HUES64 (cell line): ENCODE data around the gene GIGYF1. TPM values are rescaled to one million over a fixed set of nuclear protein-coding genes. Genes with fewer than 3 reads are reported as not detected.
"Not testable (repeated sequence)": the region's sequence is repeated elsewhere in the genome, so short reads cannot be mapped to it uniquely, and the experiment has no call there.

Experiments used
- H3K27ac ChIP-seq: 2 replicates; pipeline ENCODE4 v1.7.0; 2013; ENCODE audit warnings: low read depth, low read length, inconsistent platforms
- H3K27me3 ChIP-seq: 2 replicates; pipeline ENCODE4 v1.6.1; 2013; ENCODE audit warnings: mild to moderate bottlenecking, low read length; ENCODE audit not compliant: insufficient read depth
- H3K36me3 ChIP-seq: 2 replicates; pipeline ENCODE4 v1.6.1; 2013; ENCODE audit warnings: mild to moderate bottlenecking, low read length; ENCODE audit not compliant: insufficient read depth
- H3K4me1 ChIP-seq: 2 replicates; pipeline ENCODE4 v1.6.1; 2013; ENCODE audit warnings: mild to moderate bottlenecking, low read length, moderate library complexity; ENCODE audit not compliant: insufficient read depth
- H3K4me3 ChIP-seq: 2 replicates; pipeline ENCODE4 v1.5.1; 2013; ENCODE audit warnings: mild to moderate bottlenecking, low read length, moderate library complexity
- H3K9ac ChIP-seq: 2 replicates; pipeline ENCODE4 v1.6.1; 2013; ENCODE audit warnings: mild to moderate bottlenecking, low read depth, low read length
- H3K9me3 ChIP-seq: 2 replicates; pipeline ENCODE4 v1.6.1; 2013; ENCODE audit warnings: low read depth, low read length; ENCODE audit not compliant: insufficient read depth
- WGBS: fragments of 150-250, 120-280 bp; methylation state at CpG from one replicate; pipeline ENCODE4 v1.1.7; 2013; ENCODE audit warnings: missing lambda C conversion rate; 5-methylcytosine and 5-hydroxymethylcytosine counted together
- polyA plus RNA-seq, 2 experiments: library from polyadenylated mRNA; stranded (reverse); fragments of 50-300 nt; gene quantifications; one replicate each; pipeline ENCODE4 v1.2.3, GENCODE V29; 2013

Gene GIGYF1, protein sequence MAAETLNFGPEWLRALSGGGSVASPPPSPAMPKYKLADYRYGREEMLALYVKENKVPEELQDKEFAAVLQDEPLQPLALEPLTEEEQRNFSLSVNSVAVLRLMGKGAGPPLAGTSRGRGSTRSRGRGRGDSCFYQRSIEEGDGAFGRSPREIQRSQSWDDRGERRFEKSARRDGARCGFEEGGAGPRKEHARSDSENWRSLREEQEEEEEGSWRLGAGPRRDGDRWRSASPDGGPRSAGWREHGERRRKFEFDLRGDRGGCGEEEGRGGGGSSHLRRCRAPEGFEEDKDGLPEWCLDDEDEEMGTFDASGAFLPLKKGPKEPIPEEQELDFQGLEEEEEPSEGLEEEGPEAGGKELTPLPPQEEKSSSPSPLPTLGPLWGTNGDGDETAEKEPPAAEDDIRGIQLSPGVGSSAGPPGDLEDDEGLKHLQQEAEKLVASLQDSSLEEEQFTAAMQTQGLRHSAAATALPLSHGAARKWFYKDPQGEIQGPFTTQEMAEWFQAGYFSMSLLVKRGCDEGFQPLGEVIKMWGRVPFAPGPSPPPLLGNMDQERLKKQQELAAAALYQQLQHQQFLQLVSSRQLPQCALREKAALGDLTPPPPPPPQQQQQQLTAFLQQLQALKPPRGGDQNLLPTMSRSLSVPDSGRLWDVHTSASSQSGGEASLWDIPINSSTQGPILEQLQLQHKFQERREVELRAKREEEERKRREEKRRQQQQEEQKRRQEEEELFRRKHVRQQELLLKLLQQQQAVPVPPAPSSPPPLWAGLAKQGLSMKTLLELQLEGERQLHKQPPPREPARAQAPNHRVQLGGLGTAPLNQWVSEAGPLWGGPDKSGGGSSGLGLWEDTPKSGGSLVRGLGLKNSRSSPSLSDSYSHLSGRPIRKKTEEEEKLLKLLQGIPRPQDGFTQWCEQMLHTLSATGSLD (N-terminal part only)
- 48.3 TPM for polyA plus RNA-seq (2013, experiment 1 of 2)
- polyA plus RNA-seq (2013, experiment 2 of 2): 40.5 TPM

DNA sequence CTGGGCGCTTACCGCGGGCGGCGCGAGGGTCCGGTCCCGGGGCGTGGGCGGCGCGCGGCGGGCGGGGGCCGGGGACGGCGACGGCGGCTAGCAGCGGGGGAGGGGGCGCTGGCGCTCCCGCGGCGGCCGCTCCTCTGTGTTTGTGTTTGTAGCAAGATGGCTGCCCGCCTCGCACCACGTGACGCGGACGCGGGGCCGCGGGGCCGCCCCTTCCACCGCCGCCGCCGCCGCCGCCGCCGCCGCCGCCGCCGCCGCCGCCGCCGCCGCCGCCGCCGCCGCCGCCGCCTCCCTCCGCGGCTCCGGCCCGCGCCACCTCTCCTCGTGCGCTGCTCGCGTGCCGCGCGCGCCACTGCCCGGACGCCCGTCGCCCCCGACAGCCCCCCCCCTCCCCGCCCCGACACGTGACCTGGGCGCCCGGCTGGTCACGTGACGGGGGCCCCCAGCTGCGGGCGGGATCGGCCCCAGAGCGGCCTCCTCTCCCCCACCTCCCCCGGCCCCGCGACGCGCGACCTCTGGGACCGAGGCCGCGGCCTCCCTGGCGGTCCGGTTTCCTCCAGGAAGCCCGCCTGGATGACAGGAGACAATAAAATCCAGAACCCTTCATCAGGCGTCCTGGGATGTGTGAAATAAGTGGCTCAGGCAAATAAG lies at the start of gene GIGYF1:
TSS of gene GIGYF1 (minus strand) at position 153 of the 648 bp plus-strand sequence. CDS start 6,012 bp downstream, outside the sequence.
- peaks cover 16% of the 10 kb centered on the region for H3K36me3 ChIP-seq
- peak within 1 kb of the TSS; percentile 90 for H3K9ac ChIP-seq
- peak within 1 kb of the TSS; percentile 94 for H3K4me3 ChIP-seq
- peak within 1 kb of the TSS; percentile 96 for H3K27ac ChIP-seq
- H3K4me1 ChIP-seq: peaks cover 19% of the 10 kb centered on the region
- H3K9me3 ChIP-seq: no peaks in the 10 kb centered on the region
- WGBS: under 1% methylated on average over 70 of the region's 102 CpGs
- H3K27me3 ChIP-seq: no peaks in the 10 kb centered on the region

DNA sequence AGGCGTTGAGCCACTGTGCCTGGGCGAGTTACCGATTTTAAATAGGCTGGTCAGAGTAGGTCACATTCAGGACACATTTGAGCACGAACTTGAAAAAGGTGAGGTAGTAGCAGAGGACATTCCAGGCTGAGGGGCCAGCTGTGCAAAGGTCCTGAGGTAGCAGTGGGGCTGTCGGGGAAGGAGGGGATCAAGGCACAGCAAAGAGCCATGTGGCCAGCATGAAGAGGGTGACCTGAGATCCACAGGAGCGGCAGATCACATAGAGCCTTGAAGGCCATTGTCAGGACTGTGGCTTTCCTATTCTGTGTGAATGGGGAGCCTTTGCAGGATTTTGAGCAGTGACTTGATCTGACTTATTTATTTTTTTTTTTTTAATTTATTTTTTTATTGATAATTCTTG lies 45.9 kb upstream of the GIGYF1 start:
- Histone ChIP-seq H3K9ac (no peak overlapping the region), H3K36me3 (no peaks in the 10 kb centered on the region), H3K27ac (no peak overlapping the region), H3K4me3 (no peak overlapping the region), H3K4me1 (no peaks in the 10 kb centered on the region), H3K27me3 (no peaks in the 10 kb centered on the region), H3K9me3 (no peaks in the 10 kb centered on the region)
- 92% methylated on average over 6 of the region's 6 CpGs for WGBS

DNA sequence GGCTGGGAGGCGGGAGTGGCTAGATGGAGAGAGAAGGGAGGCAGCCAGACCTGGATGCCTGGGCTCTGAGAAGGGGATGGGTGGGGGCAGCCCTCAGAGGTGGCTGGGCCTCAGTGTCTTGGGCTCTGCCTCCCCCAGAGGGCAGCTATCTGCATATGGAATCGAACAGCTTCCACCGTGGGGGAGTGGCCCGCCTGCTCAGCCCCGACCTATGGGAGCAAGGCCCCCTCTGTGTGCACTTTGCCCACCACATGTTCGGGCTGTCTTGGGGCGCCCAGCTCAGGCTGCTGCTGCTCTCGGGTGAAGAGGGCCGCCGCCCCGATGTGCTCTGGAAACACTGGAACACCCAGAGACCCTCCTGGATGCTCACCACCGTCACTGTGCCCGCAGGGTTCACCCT lies 42.6 kb upstream of the GIGYF1 start:
- H3K27me3 ChIP-seq: no peaks in the 10 kb centered on the region
- WGBS: 81% methylated on average over 13 of the region's 13 CpGs

DNA sequence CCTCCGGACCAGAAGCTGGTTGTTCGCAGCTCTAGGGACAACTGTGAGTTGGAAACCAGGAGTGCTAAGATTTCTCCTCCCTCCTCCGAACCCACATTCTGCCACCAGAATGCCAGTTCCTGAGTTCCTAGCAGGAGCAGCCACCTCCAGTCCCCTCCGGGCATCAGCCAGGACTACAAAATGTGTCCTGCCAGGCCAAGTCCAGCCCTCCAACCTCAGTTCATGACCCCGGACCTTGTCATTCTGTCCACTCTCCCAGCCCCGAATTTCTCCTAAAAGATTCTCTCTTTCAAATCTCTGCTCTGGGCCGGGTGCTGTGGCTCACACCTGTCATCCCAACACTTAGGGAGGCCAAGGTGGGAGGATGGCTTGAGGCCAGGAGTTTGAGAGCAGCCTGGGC lies 41.7 kb upstream of the GIGYF1 start:
- WGBS: 86% methylated on average over 7 of the region's 7 CpGs
- Histone ChIP-seq H3K4me1 (no peaks in the 10 kb centered on the region), H3K36me3 (no peaks in the 10 kb centered on the region), H3K27me3 (no peaks in the 10 kb centered on the region), H3K4me3 (no peak overlapping the region), H3K27ac (no peak overlapping the region), H3K9ac (no peak overlapping the region), H3K9me3 (no peaks in the 10 kb centered on the region)

More for the DNA sequence above, 42.6 kb upstream of the GIGYF1 start:
- no peaks in the 10 kb centered on the region for H3K9me3 ChIP-seq
- no peak overlapping the region; the same call in 1 of the 2 replicates for H3K9ac ChIP-seq
- H3K27ac ChIP-seq: no peak overlapping the region
- H3K4me3 ChIP-seq: no peak overlapping the region
- no peaks in the 10 kb centered on the region for H3K4me1 ChIP-seq
- no peaks in the 10 kb centered on the region for H3K36me3 ChIP-seq

DNA sequence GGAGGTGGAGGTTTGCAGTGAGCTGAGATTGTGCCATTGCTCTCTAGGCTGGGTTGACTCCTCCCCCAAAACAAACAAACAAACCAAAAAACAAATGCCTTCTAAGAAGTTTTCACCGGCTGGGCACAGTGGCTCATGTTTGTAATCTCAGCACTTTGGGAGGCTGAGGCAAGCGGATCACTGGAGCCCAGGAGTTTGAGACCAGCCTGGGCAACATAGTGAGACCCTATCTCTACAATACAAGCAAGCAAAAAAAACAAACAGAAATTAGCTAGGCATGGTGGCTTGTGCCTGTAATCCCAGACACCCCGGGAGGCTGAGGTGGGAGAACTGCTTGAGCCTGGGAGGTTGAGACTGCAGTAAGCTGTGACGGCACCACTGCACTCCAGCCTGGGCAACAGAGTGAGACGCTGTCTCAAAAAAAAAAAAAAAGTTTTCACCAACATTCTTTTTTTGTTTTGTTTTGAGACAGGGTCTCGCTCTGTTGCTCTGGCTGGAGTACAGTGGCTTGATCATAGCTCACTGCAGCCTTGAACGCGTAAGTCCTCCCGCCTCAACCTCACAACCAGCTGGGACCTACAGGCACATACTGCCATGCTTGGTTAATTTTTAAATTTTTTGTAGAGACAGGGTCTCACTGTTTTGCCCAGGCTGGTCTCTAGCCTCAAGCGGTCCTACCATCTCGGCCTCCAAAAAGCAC lies 38.0 kb upstream of the GIGYF1 start:
- no peak overlapping the region for H3K27ac ChIP-seq
- no peak overlapping the region for H3K4me3 ChIP-seq
- no peak overlapping the region for H3K9ac ChIP-seq
- no peaks in the 10 kb centered on the region for H3K9me3 ChIP-seq
- 91% methylated on average over 11 of the region's 11 CpGs for WGBS
- H3K36me3 ChIP-seq: no peaks in the 10 kb centered on the region
- H3K27me3 ChIP-seq: no peaks in the 10 kb centered on the region
- H3K4me1 ChIP-seq: no peaks in the 10 kb centered on the region

DNA sequence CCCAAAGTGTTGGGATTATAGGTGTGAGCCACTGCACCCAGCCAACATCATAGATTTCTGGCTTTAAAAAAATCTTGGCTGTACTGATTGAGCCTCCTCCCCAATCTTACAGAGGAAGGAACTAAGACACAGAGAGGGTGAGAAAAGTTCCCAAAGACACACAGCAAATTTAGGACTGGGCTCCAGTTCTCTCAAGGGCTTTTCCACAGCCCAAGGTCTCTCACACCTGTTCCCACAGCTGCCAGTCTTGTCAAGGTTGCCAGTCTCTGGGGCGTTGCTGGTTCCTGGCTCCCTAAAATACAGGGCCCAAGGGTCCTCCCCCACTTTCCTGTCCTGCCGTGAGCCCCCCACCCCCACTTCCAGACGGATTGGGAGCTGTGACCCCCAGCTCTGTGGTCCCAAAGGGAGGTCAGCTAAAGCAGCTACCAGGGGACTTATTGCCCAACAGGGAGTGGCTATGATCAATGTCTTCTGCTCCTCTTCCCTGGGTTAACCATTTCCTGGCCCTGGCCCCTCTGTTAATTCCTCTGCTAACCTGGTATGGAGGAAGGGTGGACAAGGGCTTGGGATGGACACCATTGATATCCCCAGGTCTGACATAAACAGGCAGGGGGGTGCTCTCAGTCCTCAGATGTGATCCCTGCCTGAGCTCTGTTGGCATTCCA lies 36.2 kb upstream of the GIGYF1 start:
- H3K9me3 ChIP-seq: no peaks in the 10 kb centered on the region
- H3K4me1 ChIP-seq: no peaks in the 10 kb centered on the region
- WGBS: 64% methylated on average over 3 of the region's 3 CpGs
- H3K27ac ChIP-seq: no peak overlapping the region
- no peaks in the 10 kb centered on the region for H3K36me3 ChIP-seq
- H3K9ac ChIP-seq: no peak overlapping the region
- H3K4me3 ChIP-seq: no peak overlapping the region
- no peaks in the 10 kb centered on the region for H3K27me3 ChIP-seq

DNA sequence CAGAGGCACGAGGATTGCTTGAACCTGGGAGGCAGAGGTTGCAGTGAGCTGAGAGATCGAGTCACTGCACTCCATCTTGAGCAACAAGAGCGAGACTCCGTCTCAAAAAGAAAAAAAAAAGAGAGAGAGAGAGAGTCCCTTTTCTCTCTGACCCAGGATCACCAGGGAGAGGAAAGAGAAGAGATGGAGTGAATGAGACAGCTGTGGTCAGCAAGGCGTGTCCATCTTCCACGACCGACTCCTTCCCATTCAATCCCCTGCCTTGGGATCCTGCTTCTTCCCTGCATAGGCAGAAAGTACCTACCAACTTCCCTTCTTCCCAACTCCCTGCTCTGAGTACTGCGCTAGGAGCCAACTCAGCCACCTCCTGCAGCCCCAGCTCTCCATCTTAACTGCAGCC lies 34.1 kb upstream of the GIGYF1 start:
- no peaks in the 10 kb centered on the region for H3K36me3 ChIP-seq
- no peaks in the 10 kb centered on the region for H3K4me1 ChIP-seq
- no peaks in the 10 kb centered on the region for H3K9me3 ChIP-seq
- WGBS: 86% methylated on average over 8 of the region's 8 CpGs
- peaks cover 9% of the 10 kb centered on the region; the same call in 1 of the 2 replicates for H3K27me3 ChIP-seq
- no peak overlapping the region for H3K4me3 ChIP-seq
- no peak overlapping the region for H3K9ac ChIP-seq
- no peak overlapping the region for H3K27ac ChIP-seq

DNA sequence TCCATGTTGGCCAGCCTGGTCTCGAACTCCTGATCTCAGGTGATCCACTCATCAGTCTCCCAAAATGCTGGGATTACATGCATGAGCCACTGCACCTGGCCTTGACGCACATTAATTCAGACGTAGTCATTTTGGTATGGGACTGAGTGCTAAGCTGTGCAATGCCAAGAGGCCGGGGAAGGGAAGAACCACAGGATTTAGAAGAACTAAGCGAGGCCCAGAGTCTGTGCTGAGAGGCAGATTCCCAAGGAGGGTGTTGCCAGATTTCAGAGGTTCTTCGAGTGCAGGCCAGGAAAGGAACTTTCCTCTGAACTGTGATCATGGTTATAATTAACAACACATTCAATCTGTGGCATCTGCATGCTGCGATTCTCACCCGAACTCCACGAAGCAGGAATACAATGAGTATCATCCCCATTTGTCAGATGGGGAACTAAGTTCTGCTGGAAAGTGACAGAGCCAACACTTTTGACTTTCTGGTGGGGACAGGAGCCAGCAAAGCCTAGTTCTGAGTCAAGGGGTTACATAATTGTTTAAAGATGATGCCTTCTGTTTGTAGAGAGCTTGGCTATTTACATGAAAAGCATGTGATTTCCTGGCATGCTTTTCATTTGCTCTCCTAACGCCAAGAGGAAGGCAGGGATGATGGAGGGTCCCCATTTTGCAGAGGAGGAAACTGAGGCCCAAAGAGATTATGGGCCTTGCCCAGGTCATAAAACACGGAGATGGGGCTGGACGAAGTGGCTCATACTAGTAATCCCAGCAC lies 33.1 kb upstream of the GIGYF1 start:
- Histone ChIP-seq H3K4me3 (no peak overlapping the region), H3K9ac (no peak overlapping the region), H3K36me3 (no peaks in the 10 kb centered on the region), H3K9me3 (no peaks in the 10 kb centered on the region), H3K4me1 (no peaks in the 10 kb centered on the region), H3K27me3 (peaks cover 19% of the 10 kb centered on the region), H3K27ac (no peak overlapping the region)
- 88% methylated on average over 12 of the region's 12 CpGs for WGBS

DNA sequence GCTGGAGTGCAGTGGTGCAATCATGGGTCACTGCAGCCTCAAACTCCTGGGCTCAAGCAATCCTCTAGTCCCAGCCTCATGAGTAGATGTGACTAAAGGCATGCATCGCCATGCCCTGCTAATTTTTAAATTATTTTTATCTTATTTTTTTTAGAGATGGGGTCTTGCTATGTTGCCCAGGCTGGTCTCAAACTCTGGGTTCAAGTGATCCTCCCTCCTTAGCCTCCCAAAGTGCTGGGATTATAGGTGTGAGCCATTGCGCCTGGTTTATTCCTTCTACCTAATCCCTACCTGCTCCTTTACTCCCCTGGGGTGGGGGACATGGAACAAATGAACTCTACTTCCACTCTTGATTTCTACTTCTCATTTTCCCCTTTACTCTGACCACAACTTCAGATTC lies 30.3 kb upstream of the GIGYF1 start:
- H3K9me3 ChIP-seq, H3K27ac ChIP-seq, H3K36me3 ChIP-seq, H3K4me3 ChIP-seq, H3K9ac ChIP-seq, H3K4me1 ChIP-seq: not testable (repeated sequence)
- H3K27me3 ChIP-seq: peaks cover 47% of the 10 kb centered on the region
- WGBS: 90% methylated on average over 2 of the region's 2 CpGs
